ENCODE results near the gene TSPAN31.
"Not testable (repeated sequence)": the region's sequence is repeated elsewhere in the genome, so short reads cannot be mapped to it uniquely, and the experiment has no call there.

Gene TSPAN31

DNA sequence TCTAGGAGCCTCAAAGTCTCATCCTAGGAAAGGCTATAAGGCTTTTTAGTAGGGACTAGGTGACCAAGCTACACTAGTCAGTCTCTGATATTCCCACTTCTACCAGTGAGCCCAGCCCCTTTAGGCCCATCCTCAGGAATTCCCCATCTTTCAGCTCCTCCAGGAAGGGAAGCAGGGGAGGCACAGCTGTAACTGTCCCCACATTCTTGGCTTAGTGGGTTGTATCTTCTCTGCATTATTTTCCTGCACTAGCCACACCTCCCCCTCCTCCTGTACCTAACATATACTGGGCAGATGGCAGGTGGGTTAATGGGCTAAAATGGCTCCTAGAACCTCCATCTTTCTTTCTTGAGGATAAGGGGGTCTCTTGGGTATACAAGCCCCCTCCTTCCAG is 22.5 kb downstream of the TSPAN31 start:
- no peak for DNase-seq (ENCODE audit: low read depth)

DNA sequence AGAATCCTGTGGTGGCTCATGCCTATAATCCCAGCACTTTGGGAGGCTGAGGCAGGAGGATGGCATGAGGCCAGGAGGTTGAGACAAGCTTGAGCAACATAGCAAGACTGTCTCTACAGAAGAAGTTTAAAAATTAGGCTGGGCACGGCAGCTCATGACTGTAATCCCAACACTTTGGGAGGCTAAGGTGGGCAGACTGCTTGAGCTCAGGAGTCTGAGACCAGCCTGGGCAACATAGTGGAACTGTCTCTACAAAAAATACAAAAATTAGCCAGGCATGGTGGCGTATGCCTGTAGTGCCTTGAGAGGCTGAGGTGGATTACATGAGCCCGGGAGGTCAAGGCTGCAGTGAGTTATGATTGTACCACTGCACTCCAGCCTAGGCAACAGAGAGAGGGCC is 23.0 kb downstream of the TSPAN31 start:
- no peak for DNase-seq (ENCODE audit: low read depth)

DNA sequence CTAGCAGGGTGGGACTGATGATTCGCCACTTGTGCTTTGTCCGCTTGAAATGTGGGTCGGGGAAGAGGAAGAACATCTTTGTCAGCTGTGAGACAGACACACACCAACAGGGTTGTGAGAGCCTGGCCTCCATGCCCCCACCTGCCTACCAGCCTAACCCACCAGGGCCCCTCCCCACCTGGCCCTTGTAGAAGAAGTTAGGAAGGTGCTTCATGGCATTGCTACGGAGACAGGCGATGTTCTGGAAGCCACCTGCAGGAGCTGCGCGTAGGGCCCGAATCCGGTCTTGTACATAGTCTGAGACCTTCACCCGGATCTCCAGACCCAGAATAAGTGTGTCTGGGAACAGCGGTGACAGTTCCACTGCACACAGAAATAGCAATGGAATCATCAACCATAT is 24.8 kb downstream of the TSPAN31 start:
- DNase-seq (ENCODE audit: low read depth), result no peak

DNA sequence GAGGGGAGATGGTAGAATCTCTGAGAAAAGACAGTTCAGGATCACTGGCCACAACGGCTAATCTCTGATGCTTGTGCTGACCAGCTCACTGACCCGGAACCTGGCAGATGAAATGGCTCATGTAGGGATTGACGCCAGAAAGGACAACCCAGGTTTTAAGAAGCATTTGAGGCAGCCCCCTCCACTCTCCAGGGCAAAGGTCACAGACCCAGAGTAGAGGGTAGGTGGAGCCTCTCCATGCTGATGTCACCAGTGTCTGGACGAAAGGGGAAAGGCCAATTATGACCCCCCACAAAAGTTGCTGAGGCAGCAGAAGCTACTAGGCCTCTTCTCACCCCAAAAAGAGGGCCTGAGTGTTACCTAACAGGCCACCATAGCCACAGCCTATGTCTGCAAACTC is 25.9 kb downstream of the TSPAN31 start:
- DNase-seq (ENCODE audit: low read depth), result no peak

DNA sequence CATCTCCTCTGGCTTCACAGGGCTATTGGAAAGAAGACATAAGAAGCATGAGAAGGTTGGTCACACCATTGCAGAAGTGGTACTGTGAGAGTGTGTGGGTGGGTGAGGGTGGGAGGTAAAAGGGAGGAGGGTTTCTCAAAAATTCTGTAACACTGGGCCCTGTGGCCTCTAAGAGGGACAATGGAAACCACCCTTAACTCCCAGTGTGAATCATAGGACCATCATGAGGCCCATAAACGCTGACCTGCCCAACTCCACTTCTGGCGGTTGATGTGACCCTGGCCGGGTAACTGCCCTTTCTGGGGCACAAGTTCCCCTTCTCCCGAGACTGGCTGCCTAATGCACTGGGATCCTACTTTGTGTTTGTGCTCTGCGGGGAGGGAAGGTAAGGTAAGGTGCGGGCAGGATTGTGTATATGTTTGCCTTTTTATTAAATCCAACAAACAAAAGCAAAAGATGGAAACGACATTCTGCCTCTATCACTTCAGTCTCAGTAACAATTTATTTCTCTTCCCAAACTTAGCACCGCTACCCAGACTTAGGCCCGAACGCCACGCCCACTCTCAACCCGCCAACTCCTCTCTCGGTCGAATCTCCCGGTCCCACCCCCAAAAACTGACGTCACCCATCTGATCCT is 26.5 kb downstream of the TSPAN31 start:
- peak; percentile 79 for DNase-seq (ENCODE audit: low read depth)

DNA sequence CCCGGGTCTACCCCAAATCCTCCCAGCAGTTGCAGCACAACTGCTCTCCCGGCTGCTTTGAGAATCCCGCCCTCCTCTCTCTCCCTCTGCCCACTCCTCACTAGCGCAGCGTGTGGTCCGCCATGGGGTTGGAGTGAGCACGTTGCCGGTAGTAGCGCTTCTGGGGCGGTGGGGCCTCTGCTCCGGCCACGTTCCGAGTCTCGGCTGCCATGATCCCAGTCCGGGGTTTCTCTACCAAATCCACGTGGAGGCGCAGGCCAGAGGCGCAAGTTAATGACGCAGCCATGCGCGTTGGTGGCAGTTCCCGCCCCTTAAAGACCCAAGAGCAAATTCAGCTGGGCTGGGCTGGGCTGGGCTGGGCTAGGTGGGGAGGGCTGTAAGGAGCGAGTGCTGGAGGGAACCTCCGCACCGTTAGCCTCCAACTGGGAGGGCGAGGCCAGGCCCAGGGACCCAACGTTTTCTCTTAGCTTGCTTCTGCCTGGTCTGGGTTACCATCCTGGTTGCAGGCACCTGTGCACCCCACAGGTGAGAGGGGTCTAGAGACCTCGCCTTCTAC is 27.1 kb downstream of the TSPAN31 start, which contains the start of gene METTL1:
Gene METTL1, minus strand, starts transcription at position 233 of the 556 bp plus-strand sequence. Its CDS starts 22 bp downstream, at position 211.
- DNase-seq (ENCODE audit: low read depth), result peak; percentile 87

DNA sequence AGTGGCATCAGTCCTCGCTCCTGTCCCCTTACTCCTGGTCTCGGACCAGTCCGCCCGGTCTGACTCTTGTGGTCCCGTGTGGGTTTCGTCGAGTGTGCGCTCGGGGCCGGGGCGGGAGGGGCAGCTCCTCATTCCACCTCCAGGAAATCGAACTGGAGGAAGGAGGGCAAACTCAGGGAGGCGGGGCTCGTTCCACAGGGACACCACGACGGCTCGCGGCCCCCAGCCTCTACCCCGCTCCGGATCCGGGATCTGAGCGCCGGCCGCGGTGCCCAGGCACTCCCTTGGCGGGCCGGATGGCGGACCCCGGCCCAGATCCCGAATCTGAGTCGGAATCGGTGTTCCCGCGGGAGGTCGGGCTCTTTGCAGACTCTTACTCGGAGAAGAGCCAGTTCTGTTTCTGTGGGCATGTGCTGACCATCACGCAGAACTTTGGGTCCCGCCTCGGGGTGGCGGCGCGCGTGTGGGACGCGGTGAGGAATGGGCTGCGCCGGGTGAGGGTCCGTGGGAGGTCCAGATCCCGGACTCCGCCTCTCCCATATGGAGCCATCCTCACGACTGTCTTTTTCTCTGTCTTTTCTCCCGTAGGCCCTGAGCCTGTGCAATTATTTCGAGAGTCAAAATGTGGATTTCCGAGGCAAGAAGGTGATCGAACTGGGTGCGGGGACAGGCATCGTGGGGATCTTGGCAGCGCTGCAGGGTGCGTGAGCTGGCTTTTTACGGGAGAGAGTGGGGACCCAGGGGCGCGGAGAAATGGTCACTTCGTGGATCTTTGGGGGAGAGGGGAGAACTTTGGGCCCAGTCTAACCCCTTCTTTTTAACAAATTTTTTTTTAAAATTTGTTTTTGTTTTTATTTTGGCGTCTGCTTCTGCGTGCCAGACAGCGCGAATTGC is 27.8 kb downstream of the TSPAN31 start, which contains the start of gene EEF1AKMT3:
Gene EEF1AKMT3, plus strand, starts transcription at position 186 of the 894 bp plus-strand sequence. Its CDS starts 111 bp downstream, at position 297.
- DNase-seq (ENCODE audit: low read depth), result peak; percentile 19

DNA sequence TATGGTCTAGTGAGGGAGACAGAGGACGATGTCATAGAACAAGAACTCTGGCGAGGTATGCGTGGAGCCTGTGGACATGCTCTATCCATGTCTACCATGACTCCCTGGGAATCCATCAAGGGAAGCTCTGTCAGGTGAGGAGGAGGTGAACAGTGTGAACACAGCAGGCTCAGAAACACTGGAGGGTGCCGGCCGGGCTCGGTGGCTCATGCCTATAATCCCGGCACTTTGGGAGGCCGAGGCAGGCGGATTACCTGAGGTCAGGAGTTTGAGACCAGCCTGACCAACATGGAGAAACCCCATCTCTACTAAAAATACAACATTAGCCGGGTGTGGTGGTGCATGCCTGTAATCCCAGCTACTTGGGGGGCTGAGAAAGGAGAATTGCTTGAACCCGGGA is 29.8 kb downstream of the TSPAN31 start:
- DNase-seq (ENCODE audit: low read depth), result not testable (repeated sequence)

DNA sequence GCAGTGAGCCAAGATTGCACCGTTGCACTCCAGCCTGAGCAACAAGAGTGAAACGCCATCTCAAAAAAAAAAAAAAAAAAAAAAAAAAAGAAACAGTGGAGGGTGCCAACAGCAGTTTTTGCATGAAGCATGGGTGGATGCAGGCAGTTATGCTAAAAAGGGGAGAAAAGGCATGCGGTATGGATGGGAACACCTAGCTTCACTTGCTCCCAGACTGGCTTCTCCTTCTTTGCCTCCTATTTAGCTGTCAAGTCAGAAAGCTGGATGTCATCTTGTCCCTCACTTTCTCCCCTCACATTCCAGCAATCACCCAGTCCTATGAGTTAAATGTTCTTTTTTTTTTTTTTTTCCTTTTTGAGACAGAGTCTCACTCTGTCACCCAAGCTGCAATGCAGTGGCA is 30.2 kb downstream of the TSPAN31 start:
- no peak for DNase-seq (ENCODE audit: low read depth)

DNA sequence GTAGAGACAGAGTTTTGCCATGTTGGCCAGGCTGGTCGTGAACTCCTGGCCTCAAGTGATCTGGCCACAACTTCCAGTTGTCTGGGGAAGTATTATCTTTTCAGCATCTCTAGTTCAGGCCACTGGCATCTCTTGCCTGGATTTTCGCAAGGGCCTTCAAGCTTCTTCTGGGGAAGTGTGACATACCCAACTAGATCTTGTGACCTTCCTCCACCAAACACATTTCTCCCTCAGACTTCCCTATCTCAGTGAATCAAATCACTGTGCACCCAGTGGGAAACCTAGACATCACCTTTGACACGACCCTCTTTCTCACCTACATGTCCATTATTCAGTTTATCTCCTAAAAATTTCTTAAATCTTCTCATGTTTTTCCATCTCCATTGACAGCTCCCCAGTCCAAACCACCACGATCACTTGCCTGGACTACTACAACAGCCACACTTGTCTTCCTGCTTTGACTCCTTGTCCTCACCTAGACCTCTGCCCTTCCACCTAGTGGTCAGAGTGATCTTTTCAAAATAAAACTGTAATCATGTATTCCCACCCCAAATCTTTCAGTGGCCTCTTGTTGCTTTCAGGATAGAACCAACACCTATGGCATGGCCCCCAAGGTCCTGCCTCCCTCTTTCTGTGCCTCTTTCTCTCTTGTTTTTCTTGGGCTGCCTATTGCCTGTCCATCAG is 30.9 kb downstream of the TSPAN31 start:
- no peak for DNase-seq (ENCODE audit: low read depth)

DNA sequence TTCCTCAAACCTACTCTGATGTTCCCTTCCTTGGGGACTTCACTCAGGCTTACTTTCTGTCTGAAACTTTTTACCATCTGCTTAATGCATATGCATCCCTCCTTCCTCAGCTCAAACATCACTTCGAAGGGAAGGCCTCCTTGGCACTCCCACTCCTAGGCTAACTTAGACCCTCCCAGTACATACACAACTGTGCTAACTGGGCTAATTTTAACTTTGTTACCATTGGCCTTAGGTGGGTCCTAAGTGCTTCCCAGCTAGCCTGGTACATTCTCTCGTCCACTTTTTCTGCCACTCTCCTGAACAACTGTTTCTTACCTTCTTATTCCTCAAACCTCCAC is 31.4 kb downstream of the TSPAN31 start:
- DNase-seq (ENCODE audit: low read depth), result no peak

DNA sequence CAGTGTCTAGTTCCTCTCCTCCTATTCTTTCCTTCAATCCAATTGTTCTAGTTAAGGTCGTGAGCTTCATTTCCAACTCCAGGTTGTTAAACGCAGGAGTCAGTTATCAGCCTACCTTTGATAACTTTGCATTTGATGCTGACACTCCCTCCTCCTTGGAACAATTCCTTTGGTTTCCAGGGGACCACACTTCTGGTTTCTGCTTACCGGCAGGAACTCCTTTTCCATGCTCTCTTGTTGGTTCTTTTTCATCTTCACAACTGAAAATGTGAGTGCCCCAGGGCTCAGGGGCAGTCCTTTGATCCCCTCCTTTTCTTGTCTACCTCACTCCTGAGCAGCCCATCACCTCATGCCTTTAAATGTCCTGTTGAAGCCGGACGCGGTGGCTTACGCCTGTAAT is 32.5 kb downstream of the TSPAN31 start:
- DNase-seq (ENCODE audit: low read depth), result no peak

DNA sequence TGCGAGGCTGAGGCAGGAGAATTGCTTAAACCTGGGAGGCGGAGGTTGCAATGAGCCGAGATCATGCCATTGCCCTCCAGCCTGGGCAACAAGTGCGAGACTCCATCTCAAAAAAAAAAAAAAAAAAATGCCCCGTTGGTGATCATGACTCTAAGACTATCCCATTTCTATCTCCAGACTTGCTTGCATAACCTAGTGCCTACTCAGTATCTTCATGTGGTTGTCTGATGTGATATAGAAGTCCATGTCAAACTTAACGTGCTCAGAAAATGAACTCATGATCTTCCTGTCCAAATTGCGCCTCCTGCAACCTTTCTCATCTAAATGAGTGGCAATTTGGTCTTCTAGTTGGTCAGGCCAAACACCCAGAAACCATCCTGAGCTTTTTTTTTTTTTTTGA is 33.1 kb downstream of the TSPAN31 start:
- DNase-seq (ENCODE audit: low read depth), result no peak

DNA sequence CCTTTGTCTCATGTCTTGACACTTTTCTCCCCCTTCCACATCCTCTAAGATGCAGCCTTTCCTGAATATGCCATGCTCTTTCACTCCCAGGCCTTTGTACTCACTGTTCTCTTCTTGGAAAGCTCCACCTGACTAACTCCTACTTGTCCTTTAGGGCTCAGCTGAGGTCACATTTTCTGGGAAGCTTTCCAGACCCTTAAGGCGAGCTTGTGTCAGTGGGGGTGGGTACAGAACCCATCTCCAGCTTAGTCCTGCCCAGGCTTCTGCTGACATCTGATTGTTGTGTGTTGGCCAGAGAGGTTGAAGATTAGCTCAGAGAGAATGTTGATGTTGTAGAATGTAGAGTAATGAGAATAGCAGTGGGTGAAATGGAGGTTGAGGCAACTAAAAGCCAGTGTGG is 34.9 kb downstream of the TSPAN31 start:
- DNase-seq (ENCODE audit: low read depth), result no peak

DNA sequence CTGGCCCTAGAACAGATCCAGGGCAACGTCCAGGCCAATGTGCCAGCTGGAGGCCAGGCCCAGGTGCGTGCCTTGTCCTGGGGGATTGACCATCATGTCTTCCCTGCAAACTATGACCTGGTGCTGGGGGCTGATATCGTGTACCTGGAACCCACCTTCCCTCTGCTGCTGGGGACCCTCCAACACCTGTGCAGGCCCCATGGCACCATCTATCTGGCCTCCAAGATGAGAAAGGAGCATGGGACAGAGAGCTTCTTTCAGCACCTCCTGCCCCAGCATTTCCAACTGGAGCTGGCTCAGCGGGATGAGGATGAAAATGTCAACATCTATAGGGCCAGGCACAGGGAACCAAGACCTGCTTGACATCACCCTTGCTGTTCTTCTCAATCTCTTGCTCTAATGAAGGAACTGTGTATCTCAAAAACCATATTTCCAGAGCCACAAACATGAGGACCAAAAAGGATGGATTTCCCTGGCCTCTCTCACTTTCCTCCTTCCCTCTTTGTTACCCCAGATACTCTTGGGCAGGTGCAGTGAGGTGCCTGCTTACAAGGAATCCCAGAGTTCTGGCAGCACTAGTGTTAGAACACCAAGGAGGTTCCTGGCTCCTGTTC is 35.6 kb downstream of the TSPAN31 start:
- DNase-seq (ENCODE audit: low read depth), result no peak

DNA sequence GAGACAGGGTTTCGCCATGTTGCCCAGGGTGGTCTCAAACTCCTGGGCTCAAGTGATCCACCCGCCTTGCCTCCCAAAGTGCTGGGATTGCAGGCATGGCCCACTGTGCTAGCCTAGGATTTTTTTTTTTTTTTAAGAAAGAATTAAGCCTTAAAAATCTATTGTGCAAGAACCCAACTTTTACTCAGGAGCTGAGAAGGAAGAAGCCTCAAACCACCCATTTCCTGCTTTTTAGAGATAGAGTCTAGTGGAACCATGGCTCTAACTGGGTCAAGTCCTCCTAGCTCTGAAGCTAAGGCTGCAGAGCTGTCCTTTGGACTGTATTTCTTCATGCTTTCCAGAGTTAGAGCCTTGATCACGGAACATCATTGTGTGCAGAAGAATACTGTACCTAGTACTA is 36.4 kb downstream of the TSPAN31 start:
- DNase-seq (ENCODE audit: low read depth), result no peak

DNA sequence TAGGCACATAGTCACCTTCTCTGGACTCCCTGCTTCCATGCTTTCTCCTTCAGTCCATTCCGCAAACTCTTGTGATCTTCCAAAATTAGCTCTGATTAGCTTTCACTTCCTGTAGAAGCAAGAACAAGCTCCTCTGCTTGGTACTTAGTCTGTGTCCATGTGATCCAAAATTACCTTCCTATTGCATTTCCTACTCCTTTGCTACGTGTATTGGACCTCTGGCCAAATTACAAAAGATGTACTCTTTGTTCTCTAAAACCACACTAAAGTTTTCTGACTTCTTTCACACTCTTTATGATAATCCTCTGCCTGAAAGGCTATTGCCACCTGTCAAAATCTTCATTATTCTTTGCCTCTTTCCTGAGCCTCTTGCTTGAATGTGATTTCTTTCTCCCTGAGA is 37.0 kb downstream of the TSPAN31 start:
- no peak for DNase-seq (ENCODE audit: low read depth)

DNA sequence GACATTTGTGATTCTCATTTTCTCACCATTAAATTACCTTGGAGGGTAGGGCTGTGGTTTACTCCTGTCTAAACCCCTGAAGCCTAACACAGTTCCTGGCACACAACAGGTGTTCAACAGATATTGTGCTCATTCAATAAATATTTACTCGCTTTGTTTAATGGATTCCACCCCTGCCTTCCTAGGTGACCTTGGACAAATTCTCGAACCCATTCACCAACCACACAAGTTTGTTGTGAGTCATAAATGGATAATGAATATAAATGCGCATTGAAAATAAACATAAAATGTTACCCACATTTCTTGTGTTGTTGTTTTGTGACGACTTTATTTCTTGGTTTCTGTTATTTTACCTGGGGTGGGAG is 37.4 kb downstream of the TSPAN31 start:
- DNase-seq (ENCODE audit: low read depth), result no peak

DNA sequence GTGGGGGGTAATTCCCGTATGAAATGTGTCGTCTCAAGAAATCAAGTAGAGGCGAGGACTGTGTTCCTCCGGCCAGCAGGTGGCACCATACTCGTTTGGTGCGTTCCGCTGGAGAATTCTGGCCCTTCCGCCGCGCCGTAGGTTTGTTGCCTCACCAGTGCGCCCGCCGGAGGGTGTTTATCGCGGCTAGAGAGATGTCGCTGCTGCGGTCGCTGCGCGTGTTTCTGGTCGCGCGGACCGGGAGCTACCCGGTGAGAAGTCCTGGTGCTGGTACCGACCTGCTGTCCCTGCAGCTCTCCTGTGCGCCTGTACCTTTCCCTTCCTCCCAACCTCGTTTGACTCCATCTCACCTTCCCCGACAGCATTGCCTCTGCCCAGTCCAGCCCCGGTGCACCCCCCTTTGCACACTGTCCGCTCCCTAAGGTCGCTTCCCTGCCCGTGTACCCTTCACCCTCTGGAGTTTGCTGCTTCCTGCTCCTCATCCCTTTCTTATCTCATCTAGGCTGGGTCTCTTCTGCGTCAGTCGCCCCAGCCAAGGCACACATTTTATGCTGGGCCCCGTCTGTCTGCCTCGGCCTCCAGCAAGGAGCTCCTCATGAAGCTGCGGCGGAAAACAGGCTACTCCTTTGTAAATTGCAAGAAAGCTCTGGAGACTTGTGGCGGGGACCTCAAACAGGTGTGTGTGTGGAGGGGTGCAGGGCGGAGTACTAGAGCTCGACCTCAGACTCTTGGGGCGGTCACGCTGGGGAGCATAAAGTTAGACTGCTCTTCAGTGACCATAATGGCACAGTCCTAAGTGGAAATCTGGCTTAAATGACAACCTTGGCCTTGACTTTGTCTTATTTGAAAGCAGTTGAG is 38.0 kb downstream of the TSPAN31 start, which contains the start of gene TSFM:
Gene TSFM, plus strand, starts transcription at position 180 of the 858 bp plus-strand sequence. Its CDS starts 15 bp downstream, at position 195.
- DNase-seq (ENCODE audit: low read depth), result peak; percentile 92

DNA sequence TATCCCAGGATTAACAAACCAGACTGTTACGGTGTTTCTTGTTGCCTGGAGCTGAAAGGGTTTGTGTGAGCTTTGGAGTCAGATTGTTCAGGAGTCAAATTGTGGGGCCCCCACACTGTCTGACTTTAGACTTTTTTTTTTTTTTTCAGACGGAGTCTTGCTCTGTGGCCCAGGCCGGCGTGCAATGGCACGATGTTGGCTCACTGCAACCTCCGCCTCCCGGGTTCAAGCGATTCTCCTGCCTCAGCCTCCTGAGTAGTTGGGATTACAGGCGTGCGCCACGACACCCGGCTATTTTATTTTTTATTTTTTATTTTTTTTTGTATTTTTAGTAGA is 38.6 kb downstream of the TSPAN31 start:
- no peak for DNase-seq (ENCODE audit: low read depth)

DNA sequence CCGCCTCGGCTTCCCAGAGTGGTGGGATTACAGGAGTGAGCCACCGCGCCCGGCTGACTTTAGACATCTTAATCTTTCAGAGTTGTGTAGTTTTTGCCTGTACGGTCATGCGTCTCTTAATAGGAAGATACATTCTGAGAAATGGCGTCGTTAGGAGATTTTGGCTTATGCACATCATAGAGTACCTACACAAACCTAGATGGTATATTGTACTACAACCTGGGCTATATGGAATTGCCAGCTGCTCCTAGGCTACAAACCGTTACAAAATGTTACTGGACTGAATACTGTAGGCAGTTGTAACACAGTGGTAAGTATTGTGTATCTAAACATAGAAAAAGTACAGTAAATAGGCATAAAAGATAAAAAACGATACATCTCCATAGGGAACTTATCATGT is 39.0 kb downstream of the TSPAN31 start:
- no peak for DNase-seq (ENCODE audit: low read depth)

All from T-helper 22 cell (primary cell).